Prostate gland (tissue), 2 donors: ENCODE data around the gene TMEM222. TPM values are rescaled to one million over a fixed set of nuclear protein-coding genes. Genes with fewer than 3 reads are reported as not detected.

Experiments used
- DNase-seq: peaks from one replicate; pipeline ENCODE4 v3.0.0-alpha.2; 2019; ENCODE audit warnings: low spot score
- H3K27ac ChIP-seq, 2 donors: fragments of 200-600 bp; sonication (generic); 2 replicates each; pipeline ENCODE4 v1.5.1; 2017 to 2019
- H3K27me3 ChIP-seq: fragments of 200-600 bp; sonication (generic); replicated peaks from 2 replicates; pipeline ENCODE4 v1.5.1; 2019; ENCODE audit not compliant: insufficient read depth
- H3K36me3 ChIP-seq, 2 donors: fragments of 200-600 bp; sonication (generic); 1 replicate in 1 of 2; 2 replicates in 1 of 2; pipeline versions ENCODE4 v1.5.1 to v1.8.1; 2017 to 2019
- H3K4me1 ChIP-seq: fragments of 200-600 bp; sonication (generic); replicated peaks from 2 replicates; pipeline ENCODE4 v1.5.1; 2019
- H3K4me3 ChIP-seq, 2 donors: fragments of 200-600 bp; sonication (generic); 2 replicates each; pipeline ENCODE4 v1.5.1; 2017 to 2019
- H3K9me3 ChIP-seq: fragments of 200-600 bp; sonication (generic); 2 replicates; pipeline ENCODE4 v1.5.1; 2017
- CTCF ChIP-seq, 4 experiments: fragments of 200-600 bp in 2 of 4; fragments of 450-650 bp in 2 of 4; sonication (generic) in 2 of 4; IDR thresholded peaks; 1 replicate in 3 of 4; 2 replicates in 1 of 4; pipeline ENCODE4 v1.5.1; 2016 to 2019; ENCODE audit warnings: antibody characterized with exemption in 4 of 4, mild to moderate bottlenecking in 2 of 4, moderate library complexity in 2 of 4
- POLR2A ChIP-seq: fragments of 450-650 bp; IDR thresholded peaks from one replicate; pipeline ENCODE4 v1.6.1; 2016; ENCODE audit warnings: antibody characterized with exemption, mild to moderate bottlenecking
- POLR2AphosphoS5 ChIP-seq: sonication (generic); formaldehyde crosslinking; IDR thresholded peaks from one replicate; pipeline ENCODE4 v1.6.1; 2017; ENCODE audit warnings: antibody characterized with exemption
- WGBS: methylation state at CpG from one replicate; pipeline ENCODE4 v1.1.5; 2018; 5-methylcytosine and 5-hydroxymethylcytosine counted together
- intact Hi-C: fragments of 100-400 bp; cut with DNase I; formaldehyde crosslinking; loops from one replicate; pipeline ENCODE4 v1.14.2; 2022
- total RNA-seq, 2 donors: library from RNA; depleted of rRNA; stranded (reverse); fragments of >200 nt; gene quantifications; one replicate each; pipeline ENCODE4 v1.1.0, GENCODE V29; 2016

Gene TMEM222
- total RNA-seq, 2 donors from 2014 or later = 49.6 to 59.5 TPM

DNA sequence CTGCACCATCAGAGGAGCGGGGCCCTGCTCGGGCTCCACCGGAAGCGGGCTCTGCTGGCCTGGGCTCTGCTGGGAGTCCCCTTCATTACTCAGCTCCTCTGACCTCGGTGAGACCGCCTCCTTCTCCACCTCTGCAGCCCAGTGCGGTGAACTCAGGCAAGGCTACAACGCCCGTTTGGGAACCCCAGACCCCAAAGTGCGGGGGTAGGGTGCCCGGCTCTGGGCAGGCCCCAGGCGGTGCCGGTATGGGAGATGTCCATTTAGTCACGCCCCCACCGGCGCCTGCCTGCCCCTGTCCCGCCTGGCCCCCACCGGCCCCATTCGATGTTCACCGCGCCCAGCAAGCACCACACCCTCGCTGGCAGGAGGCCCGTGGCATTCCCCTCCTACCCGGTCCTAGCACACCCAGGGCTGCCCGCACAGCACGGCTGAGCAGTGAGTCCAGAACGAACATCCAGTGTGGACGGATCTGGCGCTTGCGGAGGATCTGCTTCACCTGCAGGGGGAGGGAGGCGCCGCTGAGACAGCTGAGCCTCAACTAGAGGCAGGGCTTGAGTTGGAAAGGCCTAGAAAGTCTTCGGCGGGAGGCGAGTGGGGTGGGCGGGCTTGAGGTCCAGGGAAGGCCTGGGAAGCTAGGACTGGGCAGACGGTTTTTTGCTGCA lies 34.8 kb downstream of the TMEM222 start:
- H3K27me3 ChIP-seq = no peaks in the 10 kb centered on the region
- peaks cover 0 to 16% of the 10 kb centered on the region in 2 donors for H3K36me3 ChIP-seq
- peak overlapping the region in 1 of 2 donors; percentile 20 for H3K4me3 ChIP-seq
- no peaks in the 10 kb centered on the region for H3K9me3 ChIP-seq
- TF ChIP-seq POLR2A = peak; percentile 10
- TF ChIP-seq CTCF (IDR thresholded peaks at IDR 0.05) = peak in 1 of 4 experiments; percentile 32
- no peak for TF ChIP-seq POLR2AphosphoS5
- intact Hi-C loops = loop anchor here (2.0 to 10.0 kb wide), 2 partner anchors 32 to 52 kb away; no protein-coding TSS in a partner anchor
- H3K4me1 ChIP-seq = no peaks in the 10 kb centered on the region
- WGBS = 63% methylated on average over 36 of the region's 37 CpGs
- peak overlapping the region; percentile 82 to 83 for H3K27ac ChIP-seq
- DNase-seq = peak; percentile 66

DNA sequence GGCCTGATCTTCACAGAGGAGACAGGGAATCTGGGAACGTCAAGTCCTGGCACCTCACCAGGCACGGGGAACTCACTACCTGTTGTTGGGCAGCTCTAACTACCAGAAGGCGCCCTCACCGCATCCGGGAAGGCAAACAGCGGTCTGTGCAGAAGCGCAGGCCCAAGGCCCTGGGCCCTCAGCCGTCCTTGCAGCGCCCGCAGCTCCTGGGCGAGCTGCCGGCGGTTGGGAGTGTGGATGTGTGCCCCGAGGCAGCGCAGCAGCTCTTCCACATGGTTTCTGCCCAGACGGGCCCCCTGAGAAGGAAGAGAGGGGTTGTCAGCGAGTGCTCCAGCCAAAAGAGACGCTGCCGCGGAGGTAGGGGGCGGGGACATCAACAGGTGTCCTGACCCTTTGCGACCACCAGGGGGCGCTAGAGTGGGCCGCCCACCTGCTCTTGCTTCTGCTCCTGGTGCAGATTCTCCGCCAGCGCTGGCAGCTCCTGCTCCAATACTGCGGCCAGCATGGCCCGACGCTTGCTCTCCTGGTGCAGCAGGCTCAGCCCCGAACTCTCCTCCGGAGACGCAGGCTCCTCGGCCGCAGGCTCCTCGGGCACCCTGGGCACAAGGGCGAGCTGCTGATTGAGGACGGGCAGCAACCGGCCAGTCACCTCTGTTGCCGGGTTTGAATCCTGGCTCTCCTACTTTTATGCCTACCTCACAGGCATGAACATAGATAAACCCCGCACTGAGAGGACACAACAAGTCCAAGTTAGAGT lies 35.5 kb downstream of the TMEM222 start:
- peak; percentile 77 for DNase-seq

DNA sequence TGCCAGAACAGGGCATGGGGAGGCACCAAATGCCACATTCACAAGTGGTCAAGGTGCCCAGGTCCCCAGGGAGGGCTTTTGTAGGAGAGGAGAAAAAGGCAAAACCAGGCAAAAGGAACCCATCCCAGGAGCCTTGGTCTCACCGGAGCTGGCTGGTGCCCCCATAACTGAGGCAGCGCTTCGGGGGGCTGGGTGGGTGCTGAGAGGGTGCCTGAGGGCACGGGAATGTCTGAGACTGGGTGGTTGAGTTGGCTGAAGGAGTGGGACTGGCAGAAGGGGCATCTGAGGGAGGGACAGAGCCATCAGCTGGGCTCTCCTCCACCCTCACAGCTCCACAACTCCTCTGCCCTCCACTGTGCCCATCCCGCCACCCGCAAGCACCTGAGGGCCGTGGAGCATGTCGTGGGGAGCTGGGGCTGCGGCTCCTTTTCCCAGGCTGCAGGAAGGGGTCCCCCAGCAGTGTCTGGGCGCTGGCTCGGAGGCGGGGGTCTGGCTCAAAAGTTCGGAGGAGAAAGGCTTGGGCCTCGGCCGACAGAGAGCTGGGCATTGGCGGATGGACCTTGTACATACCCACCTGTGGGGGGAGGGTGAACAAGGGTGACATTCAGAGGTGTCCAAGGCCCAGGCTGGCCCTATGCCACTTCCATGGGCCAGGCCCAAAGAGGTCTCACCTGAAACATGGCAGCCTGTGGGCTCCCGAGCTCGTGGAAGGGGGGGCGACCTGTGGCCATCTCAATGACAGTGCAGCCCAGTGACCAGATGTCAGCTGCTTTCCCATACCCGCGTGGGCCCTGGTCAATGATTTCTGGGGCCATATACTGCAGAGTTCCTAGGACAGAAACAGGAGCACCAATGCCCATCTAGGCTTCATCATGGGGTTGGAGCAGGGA lies 36.3 kb downstream of the TMEM222 start:
- intact Hi-C loops = loop anchor here (10.0 kb wide), 1 partner anchor 53 kb away; no protein-coding TSS in a partner anchor
- WGBS = 95% methylated on average over 17 of the region's 21 CpGs
- H3K4me1 ChIP-seq = no peaks in the 10 kb centered on the region
- H3K9me3 ChIP-seq = no peaks in the 10 kb centered on the region
- peak overlapping the region in 1 of 2 donors; percentile 82 for H3K27ac ChIP-seq
- H3K4me3 ChIP-seq = no peak overlapping the region
- peaks cover 0 to 28% of the 10 kb centered on the region in 2 donors for H3K36me3 ChIP-seq
- no peaks in the 10 kb centered on the region for H3K27me3 ChIP-seq
- no peak for DNase-seq
- no peak for TF ChIP-seq POLR2A
- TF ChIP-seq CTCF (IDR thresholded peaks at IDR 0.05) = no peak
- no peak for TF ChIP-seq POLR2AphosphoS5

More for the DNA sequence above, 35.5 kb downstream of the TMEM222 start:
- Histone ChIP-seq H3K4me3 (peak overlapping the region in 1 of 2 donors; percentile 20), H3K36me3 (peaks cover 0 to 20% of the 10 kb centered on the region in 2 donors), H3K27ac (peak overlapping the region; percentile 82 to 83), H3K4me1 (no peaks in the 10 kb centered on the region), H3K27me3 (no peaks in the 10 kb centered on the region), H3K9me3 (no peaks in the 10 kb centered on the region)
- TF ChIP-seq POLR2AphosphoS5 (peak; percentile 77), CTCF (IDR thresholded peaks at IDR 0.05) (peak; percentile 97 to 99 (median 98)), POLR2A (no peak)
- intact Hi-C loops = loop anchor here (2.0 to 10.0 kb wide), 2 partner anchors 31 to 53 kb away; no protein-coding TSS in a partner anchor
- WGBS = 30% methylated on average over 33 of the region's 40 CpGs

DNA sequence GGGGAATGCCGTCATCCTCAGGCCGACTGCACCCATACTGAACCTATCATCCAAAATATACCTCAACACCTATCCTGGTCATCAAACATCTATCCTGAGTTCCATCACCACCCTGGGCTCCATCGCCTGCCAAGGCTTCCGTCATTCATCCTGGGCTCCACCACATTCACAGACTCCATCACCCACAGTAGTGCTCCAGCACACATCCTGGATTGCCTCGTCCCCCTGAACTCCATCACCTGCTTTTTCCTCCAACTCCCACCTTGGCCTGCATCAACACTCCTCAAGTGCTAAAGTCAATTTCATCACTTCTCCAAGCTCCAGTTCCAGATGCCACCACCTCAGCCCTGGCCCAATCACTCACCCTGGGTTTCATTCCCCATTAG lies 37.0 kb downstream of the TMEM222 start:
- Histone ChIP-seq H3K27me3 (no peaks in the 10 kb centered on the region), H3K27ac (no peak overlapping the region), H3K36me3 (peaks cover 0 to 30% of the 10 kb centered on the region in 2 donors), H3K4me3 (no peak overlapping the region), H3K9me3 (no peaks in the 10 kb centered on the region), H3K4me1 (no peaks in the 10 kb centered on the region)
- TF ChIP-seq POLR2AphosphoS5 (no peak), POLR2A (no peak)
- intact Hi-C loops = loop anchor here (10.0 kb wide), 1 partner anchor 54 kb away; no protein-coding TSS in a partner anchor
- DNase-seq = no peak
- 96% methylated on average over 5 of the region's 5 CpGs for WGBS

DNA sequence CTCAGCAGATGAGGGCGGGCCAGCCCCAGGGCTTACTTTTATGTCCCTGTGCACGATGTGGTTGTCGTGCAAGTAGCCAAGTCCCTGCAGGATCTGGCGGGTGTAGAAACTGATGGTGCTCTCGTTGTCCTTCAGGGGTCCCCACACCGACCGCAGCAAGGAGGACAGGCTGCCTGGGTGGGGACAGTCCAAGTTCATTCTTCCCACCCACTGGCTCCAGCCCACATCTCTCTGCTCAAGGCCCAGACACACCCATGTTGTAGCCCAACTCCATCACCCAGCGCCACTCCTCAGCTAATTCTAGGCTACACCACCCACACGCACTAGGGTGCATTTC lies 37.8 kb downstream of the TMEM222 start:
- DNase-seq = no peak
- H3K27ac ChIP-seq = no peak overlapping the region
- WGBS = 78% methylated on average over 9 of the region's 9 CpGs
- H3K4me3 ChIP-seq = no peak overlapping the region
- TF ChIP-seq CTCF (IDR thresholded peaks at IDR 0.05) = no peak
- no peak for TF ChIP-seq POLR2AphosphoS5
- no peak for TF ChIP-seq POLR2A
- H3K9me3 ChIP-seq = no peaks in the 10 kb centered on the region
- no peaks in the 10 kb centered on the region for H3K27me3 ChIP-seq
- H3K36me3 ChIP-seq = peaks cover 0 to 30% of the 10 kb centered on the region in 2 donors
- intact Hi-C loops = loop anchor here (10.0 kb wide), 1 partner anchor 55 kb away; no protein-coding TSS in a partner anchor
- H3K4me1 ChIP-seq = peaks cover 3% of the 10 kb centered on the region
